Activated CD8-positive, alpha-beta T cell treated with anti-CD3 and anti-CD28 coated beads for 36 hours (primary cell): ENCODE measurements around the gene SKIL. TPM values are rescaled to one million over a fixed set of nuclear protein-coding genes. Genes with fewer than 3 reads are reported as not detected.

Experiments
- ATAC-seq: fragments of 200-7000 bp; cut with Tn5 transposase; one replicate; pipeline ENCODE4 v1.10.0; 2021; ENCODE audit warnings: mild to moderate bottlenecking, moderate library complexity
- CTCF ChIA-PET: fragments of 350-600 bp; sonication (Branson Sonifier 250); formaldehyde crosslinking; loops from one replicate; lab custom pipeline; 2021; ENCODE audit warnings: antibody characterized with exemption; lab: Charles Lee
- POLR2A ChIA-PET: fragments of 350-600 bp; sonication (Branson Sonifier 250); formaldehyde crosslinking; loops from one replicate; lab custom pipeline; 2021; ENCODE audit warnings: antibody characterized with exemption; lab: Charles Lee
- DNase-seq: peaks from one replicate; pipeline ENCODE4 v3.0.0-alpha.2; 2020
- H3K27ac Mint-ChIP-seq: one replicate; pipeline ENCODE4 v1.8.0; 2021; ENCODE audit warnings: mild to moderate bottlenecking, mixed read lengths
- H3K27me3 Mint-ChIP-seq: one replicate; pipeline ENCODE4 v1.8.0; 2021; ENCODE audit warnings: mixed read lengths
- H3K36me3 Mint-ChIP-seq: one replicate; pipeline ENCODE4 v1.8.0; 2021; ENCODE audit warnings: low read depth, mixed read lengths
- H3K4me1 Mint-ChIP-seq: one replicate; pipeline ENCODE4 v1.8.0; 2021; ENCODE audit warnings: low read depth, mixed read lengths
- H3K4me3 Mint-ChIP-seq: one replicate; pipeline ENCODE4 v1.8.0; 2021; ENCODE audit warnings: mild to moderate bottlenecking, moderate library complexity, mixed read lengths
- H3K9me3 Mint-ChIP-seq: one replicate; pipeline ENCODE4 v1.8.0; 2021; ENCODE audit warnings: mixed read lengths
- intact Hi-C: fragments of 100-400 bp; cut with micrococcal nuclease; formaldehyde crosslinking; loops from one replicate; pipeline ENCODE4 v1.10.0; 2022
- total RNA-seq, 2 experiments: library from RNA; stranded (reverse); gene quantifications; one replicate each; pipeline ENCODE4 v1.2.3, GENCODE V29; 2021
- TF ChIP-seq, protein P1 (sequence below): fragments of 200-600 bp; IDR thresholded peaks from one replicate; pipeline ENCODE4 v1.8.0; 2022; ENCODE audit warnings: antibody characterized with exemption, mild to moderate bottlenecking

Gene SKIL
- total RNA-seq, 2 experiments from 2014 or later: 13.2 to 14.2 TPM

DNA sequence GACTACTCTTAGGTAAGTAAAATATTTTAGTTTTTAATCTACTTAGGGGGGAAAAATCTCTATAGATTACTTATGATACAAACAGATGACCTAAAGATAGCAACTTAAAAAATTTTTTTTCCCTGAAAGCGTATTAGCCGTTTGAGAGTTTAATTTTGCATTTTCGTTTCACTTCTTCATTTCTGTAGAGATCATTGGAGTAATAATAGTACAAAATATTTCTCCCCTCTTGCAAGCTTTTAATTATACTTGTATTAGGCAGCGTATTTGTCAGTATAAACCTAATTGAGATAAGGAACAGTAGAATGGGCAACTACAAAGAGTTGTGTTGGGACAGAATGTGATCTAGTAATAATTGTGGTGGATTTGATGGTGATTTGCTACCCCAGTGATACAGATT, 10.3 kb downstream of the SKIL start:
- no peak overlapping the region for H3K4me3 Mint-ChIP-seq
- ATAC-seq (no peak), DNase-seq (no peak)
- H3K4me1 Mint-ChIP-seq: peaks cover 27% of the 10 kb centered on the region
- TF ChIP-seq, protein P1, sequence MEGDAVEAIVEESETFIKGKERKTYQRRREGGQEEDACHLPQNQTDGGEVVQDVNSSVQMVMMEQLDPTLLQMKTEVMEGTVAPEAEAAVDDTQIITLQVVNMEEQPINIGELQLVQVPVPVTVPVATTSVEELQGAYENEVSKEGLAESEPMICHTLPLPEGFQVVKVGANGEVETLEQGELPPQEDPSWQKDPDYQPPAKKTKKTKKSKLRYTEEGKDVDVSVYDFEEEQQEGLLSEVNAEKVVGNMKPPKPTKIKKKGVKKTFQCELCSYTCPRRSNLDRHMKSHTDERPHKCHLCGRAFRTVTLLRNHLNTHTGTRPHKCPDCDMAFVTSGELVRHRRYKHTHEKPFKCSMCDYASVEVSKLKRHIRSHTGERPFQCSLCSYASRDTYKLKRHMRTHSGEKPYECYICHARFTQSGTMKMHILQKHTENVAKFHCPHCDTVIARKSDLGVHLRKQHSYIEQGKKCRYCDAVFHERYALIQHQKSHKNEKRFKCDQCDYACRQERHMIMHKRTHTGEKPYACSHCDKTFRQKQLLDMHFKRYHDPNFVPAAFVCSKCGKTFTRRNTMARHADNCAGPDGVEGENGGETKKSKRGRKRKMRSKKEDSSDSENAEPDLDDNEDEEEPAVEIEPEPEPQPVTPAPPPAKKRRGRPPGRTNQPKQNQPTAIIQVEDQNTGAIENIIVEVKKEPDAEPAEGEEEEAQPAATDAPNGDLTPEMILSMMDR: no peak
- no peak overlapping the region for H3K27ac Mint-ChIP-seq
- POLR2A ChIA-PET: no interaction called here
- no peaks in the 10 kb centered on the region for H3K27me3 Mint-ChIP-seq
- intact Hi-C loops: no loop called here
- no peaks in the 10 kb centered on the region for H3K9me3 Mint-ChIP-seq
- peaks cover 23% of the 10 kb centered on the region for H3K36me3 Mint-ChIP-seq
- CTCF ChIA-PET: no interaction called here

DNA sequence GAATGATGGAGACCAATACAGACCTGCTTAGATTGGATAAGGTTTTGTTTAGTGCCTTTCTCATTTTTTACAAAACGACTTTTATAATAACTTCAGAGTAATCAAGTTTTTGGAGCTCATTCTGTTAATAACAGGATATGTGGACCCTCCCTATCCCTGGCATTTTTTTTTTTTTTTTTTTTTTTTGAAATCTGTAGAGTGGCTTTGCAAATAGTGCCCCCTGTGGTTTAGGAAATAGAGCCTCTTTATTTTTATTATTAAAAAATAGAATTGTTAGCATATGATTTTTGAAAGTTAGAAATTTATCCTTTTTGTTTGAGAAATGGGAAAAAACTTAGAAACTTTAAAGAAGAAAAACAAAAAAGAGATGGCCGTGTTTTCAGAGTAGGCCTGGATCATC, 11.4 kb downstream of the SKIL start:
- POLR2A ChIA-PET: no interaction called here
- DNase-seq (no peak), ATAC-seq (no peak)
- Mint-ChIP-seq H3K4me3 (no peak overlapping the region), H3K27me3 (no peaks in the 10 kb centered on the region), H3K36me3 (peaks cover 16% of the 10 kb centered on the region), H3K9me3 (no peaks in the 10 kb centered on the region), H3K27ac (no peak overlapping the region), H3K4me1 (peaks cover 24% of the 10 kb centered on the region)
- TF ChIP-seq, protein P1: peak; percentile 51
- intact Hi-C loops: no loop called here
- CTCF ChIA-PET: interaction anchor here (0.9 to 1.1 kb wide), 2 partner anchors 45 to 58 kb away, joined by 3 read pairs; no protein-coding TSS in a partner anchor

DNA sequence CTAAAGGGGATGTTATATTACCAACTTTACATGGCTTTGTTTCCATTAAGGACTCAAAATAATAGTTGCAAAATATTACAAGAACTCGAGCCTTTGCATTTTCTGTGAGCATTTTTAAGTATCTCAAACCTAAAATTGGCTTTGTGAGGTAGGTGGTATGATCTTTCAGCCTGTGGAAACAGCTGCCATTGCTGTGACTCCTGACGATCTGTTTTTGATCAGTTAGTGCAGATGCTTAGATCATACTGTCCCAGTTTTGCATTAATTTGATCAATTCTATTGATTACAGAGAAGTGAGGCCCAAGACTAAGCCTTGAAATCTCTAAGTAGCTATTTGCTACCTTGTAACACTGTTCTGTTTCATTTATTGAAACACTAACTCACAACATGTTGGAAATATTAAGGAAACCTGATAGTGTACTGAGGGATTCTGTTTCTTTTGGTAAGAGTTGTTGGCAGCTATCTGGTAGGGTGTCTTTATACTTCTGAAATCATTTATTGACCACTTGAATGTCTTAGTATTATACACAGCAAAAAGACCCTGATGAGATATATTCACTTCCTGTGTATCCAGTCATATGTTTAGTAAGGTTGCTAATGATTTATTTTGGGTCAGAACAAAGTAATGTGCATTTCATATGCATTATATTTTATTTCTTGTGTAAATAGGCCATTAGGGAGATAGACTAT, 14.8 kb downstream of the SKIL start:
- no peak for ATAC-seq
- Mint-ChIP-seq H3K4me1 (peaks cover 23% of the 10 kb centered on the region), H3K36me3 (peaks cover 6% of the 10 kb centered on the region), H3K4me3 (no peak overlapping the region), H3K27me3 (no peaks in the 10 kb centered on the region), H3K27ac (no peak overlapping the region), H3K9me3 (no peaks in the 10 kb centered on the region)
- ChIA-PET POLR2A (no interaction called here), CTCF (interaction anchor here (1.2 kb wide), 1 partner anchor 41 kb away, joined by 4 read pairs; no protein-coding TSS in a partner anchor)
- TF ChIP-seq, protein P1: no peak
- DNase-seq: no peak
- intact Hi-C loops: no loop called here

DNA sequence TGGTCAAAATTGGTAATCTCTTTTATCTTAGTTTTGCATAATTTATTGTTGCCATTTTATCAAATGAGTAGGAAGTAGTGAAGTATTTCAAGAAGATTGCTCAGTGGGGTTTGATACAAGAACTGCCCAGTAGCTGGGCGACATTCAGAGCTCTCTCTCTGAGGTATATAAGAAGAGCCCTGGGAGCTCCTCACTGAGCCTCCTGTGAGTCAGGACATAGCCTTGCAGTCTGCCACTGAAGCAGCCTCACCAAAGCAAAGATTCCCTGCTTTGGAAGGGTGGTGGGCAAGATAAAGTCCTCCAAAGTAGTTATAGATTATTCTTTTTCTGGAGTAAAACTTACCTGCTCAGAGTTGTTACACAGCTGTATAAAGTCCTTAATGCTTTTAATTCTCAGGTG, 26.1 kb downstream of the SKIL start:
- H3K4me3 Mint-ChIP-seq: no peak overlapping the region
- TF ChIP-seq, protein P1: no peak
- no peaks in the 10 kb centered on the region for H3K27me3 Mint-ChIP-seq
- peaks cover 9% of the 10 kb centered on the region for H3K4me1 Mint-ChIP-seq
- H3K27ac Mint-ChIP-seq: no peak overlapping the region
- peaks cover 26% of the 10 kb centered on the region for H3K36me3 Mint-ChIP-seq
- no peaks in the 10 kb centered on the region for H3K9me3 Mint-ChIP-seq
- ATAC-seq (no peak), DNase-seq (no peak)
- intact Hi-C loops: no loop called here
- CTCF ChIA-PET: interaction anchor here (0.6 to 2.0 kb wide), 5 partner anchors 10 to 428 kb away, joined by 3 to 7 read pairs (median 4); no protein-coding TSS in a partner anchor
- POLR2A ChIA-PET: interaction anchor here (1.0 kb wide), 1 partner anchor 26 kb away, joined by 3 read pairs; the partner anchor contains the start of gene SKIL

DNA sequence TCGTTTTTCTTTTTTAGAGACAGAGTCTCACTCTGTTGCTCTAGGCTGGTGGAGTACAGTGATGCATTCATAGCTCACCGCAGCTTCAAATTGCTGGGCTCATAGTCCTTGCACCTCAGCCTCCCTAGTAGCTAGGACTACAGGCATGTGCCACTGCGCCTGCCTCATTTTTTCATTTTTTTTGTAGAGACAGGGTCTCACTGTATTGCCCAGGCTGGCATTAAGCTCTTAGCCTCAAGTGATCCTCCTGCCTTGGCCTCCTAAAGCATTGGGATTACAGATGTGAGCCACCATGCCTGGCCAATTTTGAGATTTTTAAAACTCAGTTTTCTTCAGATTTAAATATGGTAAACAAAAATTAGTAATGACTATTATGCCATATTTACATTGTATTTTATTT, 29.0 kb downstream of the SKIL start:
- CTCF ChIA-PET: no interaction called here
- H3K9me3 Mint-ChIP-seq: no peaks in the 10 kb centered on the region
- H3K27me3 Mint-ChIP-seq: no peaks in the 10 kb centered on the region
- ATAC-seq (no peak), DNase-seq (no peak)
- TF ChIP-seq, protein P1: no peak
- H3K36me3 Mint-ChIP-seq: peaks cover 26% of the 10 kb centered on the region
- intact Hi-C loops: no loop called here
- H3K27ac Mint-ChIP-seq: no peak overlapping the region
- POLR2A ChIA-PET: no interaction called here
- H3K4me3 Mint-ChIP-seq: no peak overlapping the region
- peaks cover 6% of the 10 kb centered on the region for H3K4me1 Mint-ChIP-seq
